Breast epithelium (tissue), 3 donors: ENCODE measurements around the gene TRIM8.

ENCODE experiments used
- POLR2A ChIP-seq: fragments of 450-650 bp; IDR thresholded peaks from one replicate; pipeline ENCODE4 v1.6.1; 2016; ENCODE audit warnings: antibody characterized with exemption, mild to moderate bottlenecking, moderate library complexity
- POLR2AphosphoS5 ChIP-seq, 3 donors: sonication (generic); formaldehyde crosslinking; IDR thresholded peaks; one replicate each; pipeline ENCODE4 v1.6.1; 2017; ENCODE audit warnings: antibody characterized with exemption in 3 of 3
- TF ChIP-seq, protein P1 (sequence below), 3 donors: fragments of 450-650 bp; IDR thresholded peaks; one replicate each; pipeline ENCODE4 v1.5.1; 2016 to 2017; ENCODE audit warnings: antibody characterized with exemption in 3 of 3, mild to moderate bottlenecking in 3 of 3, moderate library complexity in 3 of 3

DNA sequence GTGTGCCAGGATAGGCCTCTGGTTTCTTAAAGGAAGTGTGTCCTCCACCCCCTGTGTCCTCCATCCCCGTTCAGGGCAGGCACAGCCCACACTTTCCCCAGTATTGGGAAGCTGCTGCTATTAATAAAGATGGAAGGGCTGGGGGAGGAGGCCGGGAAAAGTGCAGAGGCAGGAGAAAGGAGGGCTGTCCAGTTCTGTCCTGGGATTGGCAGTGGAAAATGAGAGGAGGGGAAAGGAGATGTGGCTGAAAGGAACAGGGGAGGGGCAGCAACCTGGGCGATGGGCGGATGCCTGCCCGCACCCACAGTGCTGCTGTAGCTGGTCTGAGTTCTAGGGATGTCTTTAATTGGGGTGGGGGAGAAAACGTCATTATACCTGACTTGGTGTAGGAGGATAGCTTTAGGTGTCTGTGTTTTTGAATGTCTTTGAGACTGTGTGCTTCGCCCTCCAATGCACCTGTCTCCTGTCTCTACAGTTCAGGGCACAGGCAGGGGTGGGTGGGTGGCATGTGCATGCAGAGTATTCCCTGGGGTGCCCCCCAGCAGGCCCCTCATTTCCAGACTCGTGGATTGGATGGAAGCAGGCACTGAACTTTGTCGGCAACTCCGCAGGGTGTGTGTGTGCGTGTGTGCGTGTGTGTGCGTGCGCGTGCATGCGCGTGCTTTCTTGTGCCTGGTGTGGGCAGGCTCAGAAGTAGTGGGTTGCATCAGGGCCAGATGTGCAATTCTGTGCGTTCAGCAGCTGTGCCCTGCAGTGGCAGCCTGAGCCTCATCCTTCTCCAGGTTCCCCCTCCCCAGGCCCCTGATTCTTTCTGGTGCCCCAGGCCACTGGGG, 2.5 kb downstream of the TRIM8 start:
- no peak for TF ChIP-seq POLR2A
- TF ChIP-seq, protein P1, sequence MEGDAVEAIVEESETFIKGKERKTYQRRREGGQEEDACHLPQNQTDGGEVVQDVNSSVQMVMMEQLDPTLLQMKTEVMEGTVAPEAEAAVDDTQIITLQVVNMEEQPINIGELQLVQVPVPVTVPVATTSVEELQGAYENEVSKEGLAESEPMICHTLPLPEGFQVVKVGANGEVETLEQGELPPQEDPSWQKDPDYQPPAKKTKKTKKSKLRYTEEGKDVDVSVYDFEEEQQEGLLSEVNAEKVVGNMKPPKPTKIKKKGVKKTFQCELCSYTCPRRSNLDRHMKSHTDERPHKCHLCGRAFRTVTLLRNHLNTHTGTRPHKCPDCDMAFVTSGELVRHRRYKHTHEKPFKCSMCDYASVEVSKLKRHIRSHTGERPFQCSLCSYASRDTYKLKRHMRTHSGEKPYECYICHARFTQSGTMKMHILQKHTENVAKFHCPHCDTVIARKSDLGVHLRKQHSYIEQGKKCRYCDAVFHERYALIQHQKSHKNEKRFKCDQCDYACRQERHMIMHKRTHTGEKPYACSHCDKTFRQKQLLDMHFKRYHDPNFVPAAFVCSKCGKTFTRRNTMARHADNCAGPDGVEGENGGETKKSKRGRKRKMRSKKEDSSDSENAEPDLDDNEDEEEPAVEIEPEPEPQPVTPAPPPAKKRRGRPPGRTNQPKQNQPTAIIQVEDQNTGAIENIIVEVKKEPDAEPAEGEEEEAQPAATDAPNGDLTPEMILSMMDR (IDR thresholded peaks at IDR 0.05) = no peak
- TF ChIP-seq POLR2AphosphoS5 (IDR thresholded peaks at IDR 0.05) = no peak
